HS-5 (cell line): ENCODE results near the gene ZNF519.
"Not testable (repeated sequence)": the region's sequence is repeated elsewhere in the genome, so short reads cannot be mapped to it uniquely, and the experiment has no call there.

Source experiments
- DNase-seq: peaks from one replicate; pipeline ENCODE4 v3.0.0-alpha.2; 2012; ENCODE audit warnings: low read depth

Gene ZNF519

DNA sequence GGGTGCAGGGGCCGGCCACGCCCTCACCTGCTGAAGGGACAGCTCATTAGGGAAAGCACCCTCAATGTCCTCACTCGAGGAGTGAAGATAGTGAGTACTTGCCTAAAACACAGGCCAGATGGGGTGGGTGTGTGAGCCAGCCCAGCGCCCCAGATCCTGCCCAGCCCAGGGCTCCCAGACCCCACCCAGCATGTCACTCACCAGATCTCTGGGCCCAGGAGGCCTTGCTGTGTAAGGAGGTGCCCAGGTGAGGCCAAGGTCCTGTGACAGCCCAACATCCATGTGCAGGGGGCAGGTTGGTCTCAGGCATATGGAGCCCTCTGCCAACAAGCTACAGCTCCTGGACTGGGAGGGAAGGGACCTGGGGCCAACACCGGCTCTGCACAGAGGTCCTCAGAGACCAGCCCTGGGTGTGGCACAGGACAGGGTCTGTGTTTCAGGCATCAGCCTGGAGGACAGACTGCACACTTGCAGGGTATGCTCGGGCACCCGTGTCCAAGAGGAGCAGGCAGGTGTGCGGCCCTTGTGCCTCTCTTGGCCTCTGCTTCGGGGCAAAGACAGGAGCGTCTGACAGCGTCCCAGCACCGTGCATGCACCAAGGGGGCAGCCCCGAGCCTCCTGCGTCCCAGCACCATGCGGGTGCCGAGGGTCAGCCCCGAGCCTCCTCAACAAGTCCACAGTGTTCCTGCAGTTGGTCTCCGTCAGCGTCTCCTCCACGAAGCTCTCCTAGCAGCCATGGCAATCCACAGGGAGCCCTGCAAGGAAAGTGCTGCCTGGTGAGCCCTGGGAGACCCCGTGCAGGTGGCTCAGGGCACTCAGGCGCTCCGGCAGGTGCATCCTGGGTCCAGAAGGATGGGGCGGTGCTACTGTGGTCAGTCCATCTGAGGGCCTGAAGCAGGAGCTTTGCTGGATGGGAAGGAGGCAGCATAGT, 16.0 kb upstream of the ZNF519 start:
- DNase-seq: not testable (repeated sequence)

GRCh38 chr18:14146771-14147170, 14.5 kb upstream of the ZNF519 start:
- not testable (repeated sequence) for DNase-seq

GRCh38 chr18:14145581-14146338, 13.5 kb upstream of the ZNF519 start:
- not testable (repeated sequence) for DNase-seq

DNA sequence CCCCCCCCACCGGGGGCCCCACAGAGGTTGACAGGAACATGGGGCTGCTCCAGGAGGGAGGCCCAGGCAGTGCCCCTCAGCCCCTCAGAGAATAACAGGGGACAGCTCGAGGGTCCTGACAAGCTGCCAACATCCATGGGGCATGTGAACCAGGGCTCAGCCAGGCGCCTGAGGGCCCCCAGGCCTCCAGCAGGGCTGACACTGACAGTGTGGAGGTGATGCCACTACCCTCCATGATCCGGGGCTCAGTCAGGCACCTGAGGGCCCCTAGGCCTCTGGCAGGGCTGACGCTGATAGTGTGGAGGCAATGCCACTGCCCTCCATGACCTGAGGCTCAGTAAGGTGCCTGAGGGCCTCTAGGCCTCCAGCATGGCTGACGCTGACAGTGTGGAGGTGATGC, 12.8 kb upstream of the ZNF519 start:
- DNase-seq: not testable (repeated sequence)

DNA sequence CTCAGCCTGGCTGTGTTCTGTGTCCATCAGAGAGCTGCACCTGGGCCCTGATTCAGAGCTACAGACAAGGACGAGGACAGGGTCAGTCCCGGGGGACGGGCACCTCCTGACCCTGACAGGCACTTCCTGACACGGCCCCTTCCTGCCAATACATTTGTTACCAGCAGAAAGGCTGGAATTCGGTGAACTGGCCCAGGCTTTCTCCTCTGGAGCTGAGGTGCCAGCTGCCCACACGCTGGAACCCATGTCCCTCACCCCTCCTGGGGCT, 12.3 kb upstream of the ZNF519 start:
- DNase-seq: no peak

DNA sequence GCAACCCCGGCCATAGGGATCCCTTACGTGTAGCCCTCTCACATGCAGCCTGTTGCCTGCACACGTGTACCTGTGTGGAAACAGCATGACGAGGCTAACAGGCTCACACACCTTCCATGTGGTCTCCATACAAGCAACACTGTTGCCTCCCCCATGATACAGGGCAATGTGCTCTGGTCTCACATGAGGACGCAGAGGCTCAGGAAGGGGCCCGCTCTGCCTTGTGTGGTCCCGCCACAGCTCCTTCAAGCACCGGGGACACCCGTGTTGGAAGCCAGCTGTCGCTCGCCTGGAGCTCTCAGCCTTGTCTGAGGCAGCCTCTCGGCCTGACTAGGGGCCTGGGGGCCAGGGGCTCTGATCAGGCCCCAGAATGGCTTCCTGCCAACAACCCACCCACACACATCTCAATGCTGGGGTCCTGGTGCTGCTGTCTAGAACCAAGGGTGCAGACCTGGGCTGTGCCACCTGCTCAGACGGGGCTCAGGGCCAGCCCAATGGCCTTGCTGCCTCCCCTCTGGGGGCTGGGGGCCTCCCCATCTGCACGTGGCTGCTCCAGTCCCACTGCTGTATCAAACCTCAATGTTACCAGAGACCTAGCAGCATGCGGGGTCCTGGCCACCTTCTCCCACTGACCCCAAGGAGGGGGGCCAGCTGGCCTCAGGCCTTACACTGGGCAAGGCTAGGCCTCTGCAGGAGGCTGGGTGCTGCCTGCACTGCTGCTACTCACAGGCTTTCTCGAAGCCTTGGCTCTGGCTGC, 11.8 kb upstream of the ZNF519 start:
- not testable (repeated sequence) for DNase-seq

DNA sequence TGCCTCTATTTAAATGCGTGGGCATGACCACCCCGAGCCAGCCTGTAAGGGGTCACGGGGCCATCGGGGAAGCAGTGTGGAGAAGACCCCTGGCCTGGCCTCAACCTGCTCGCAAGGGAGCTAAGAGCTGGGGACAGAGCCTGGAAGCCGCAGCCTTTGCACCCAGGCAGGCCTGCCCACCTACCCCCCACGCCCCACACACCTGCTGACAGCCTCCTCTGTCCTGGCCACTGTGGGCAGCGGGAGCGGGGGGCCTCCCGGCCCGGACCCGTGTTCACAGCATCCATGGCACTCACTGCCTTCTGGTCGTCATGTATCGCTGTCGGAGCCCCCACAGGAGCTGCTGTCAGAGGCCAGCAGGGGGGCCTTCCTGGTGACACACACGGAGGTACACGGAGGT, 11.2 kb upstream of the ZNF519 start:
- not testable (repeated sequence) for DNase-seq

GRCh38 chr18:14142177-14142576, 9.9 kb upstream of the ZNF519 start:
- DNase-seq: not testable (repeated sequence)

GRCh38 chr18:14139583-14139982, 7.3 kb upstream of the ZNF519 start:
- DNase-seq: not testable (repeated sequence)

- DNase-seq: not testable (repeated sequence)
These were observed 5.7 kb upstream of the ZNF519 start for GRCh38 chr18:14137971-14138370.

DNA sequence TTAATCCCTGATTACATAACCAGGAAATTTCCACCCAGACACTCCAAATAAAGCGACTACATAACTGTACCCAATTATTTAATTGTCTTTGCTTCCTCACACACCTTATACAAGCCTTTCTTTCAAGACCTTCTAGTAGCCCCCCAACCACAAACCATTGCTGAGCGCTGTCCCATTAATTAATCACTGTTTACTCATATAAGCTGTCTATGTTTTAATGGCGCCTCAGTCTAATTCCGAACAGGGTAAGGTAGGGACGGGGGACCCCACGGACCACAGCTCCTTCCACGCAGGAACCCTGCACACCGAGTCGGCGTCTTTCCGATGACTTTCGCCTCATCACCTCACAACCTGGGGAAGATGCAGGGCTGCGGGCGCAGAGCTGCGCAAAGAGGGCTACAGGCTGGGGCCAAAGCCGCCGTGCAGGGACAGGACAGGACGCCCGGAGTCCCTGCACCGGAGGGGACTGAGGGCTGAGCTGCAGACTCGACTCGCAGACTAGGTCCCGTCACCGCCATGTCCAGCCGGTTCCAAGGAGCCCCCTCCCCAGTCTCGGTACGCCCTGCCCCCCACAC, 452 bp downstream of the ZNF519 start:
- not testable (repeated sequence) for DNase-seq

DNA sequence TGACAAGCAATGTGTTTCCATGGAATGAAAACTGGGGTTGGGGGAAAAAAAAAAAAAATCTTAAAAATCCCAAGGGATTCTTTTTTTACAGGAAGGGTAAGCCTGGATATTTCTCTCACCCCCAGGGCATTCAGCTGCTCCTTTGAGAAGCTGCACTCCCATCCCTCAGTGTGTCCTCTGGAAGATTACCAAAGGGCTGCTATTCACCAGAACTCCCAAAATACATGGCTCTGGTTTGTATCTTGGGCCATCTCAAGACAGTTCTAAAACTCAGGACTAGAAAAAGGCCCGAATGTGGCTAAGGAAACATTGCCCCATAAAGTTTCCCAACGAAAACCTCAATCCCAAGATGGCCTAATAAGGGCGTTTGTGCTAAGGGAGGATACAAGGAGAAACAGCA, 1.4 kb downstream of the ZNF519 start:
- not testable (repeated sequence) for DNase-seq

GRCh38 chr18:14124689-14125088, 7.5 kb downstream of the ZNF519 start:
- DNase-seq: no peak

GRCh38 chr18:14122097-14122496, 10.1 kb downstream of the ZNF519 start:
- no peak for DNase-seq

GRCh38 chr18:14120926-14121325, 11.3 kb downstream of the ZNF519 start:
- no peak for DNase-seq

- DNase-seq: no peak
These were observed 14.6 kb downstream of the ZNF519 start for GRCh38 chr18:14117606-14118005.

GRCh38 chr18:14106906-14107305, 25.3 kb downstream of the ZNF519 start:
- DNase-seq: no peak

- DNase-seq: no peak
These were observed 27.1 kb downstream of the ZNF519 start for GRCh38 chr18:14104906-14105748.

DNA sequence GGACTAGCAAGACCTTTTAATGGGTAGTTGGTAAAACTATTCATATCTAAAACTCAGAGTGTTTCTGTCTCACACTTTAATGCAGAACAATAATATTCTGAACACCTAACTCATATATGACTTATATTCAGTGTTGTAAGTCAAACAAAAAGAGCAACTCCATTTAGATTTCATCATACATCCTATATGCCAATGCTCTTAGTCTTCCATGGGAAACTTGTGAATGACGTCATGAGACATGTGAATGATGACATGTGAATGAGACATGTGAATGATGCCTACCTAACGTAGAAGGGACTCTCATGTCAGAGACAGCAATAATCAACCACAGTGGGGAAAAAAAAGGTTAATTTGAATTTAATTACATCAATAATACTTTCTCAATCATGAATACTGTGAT, 28.0 kb downstream of the ZNF519 start:
- DNase-seq: no peak

- no peak for DNase-seq
These were observed 31.5 kb downstream of the ZNF519 start for GRCh38 chr18:14100503-14101286.
